RWPE1 (cell line): ENCODE measurements around the gene NEK4.

Experiments used
- CTCF ChIA-PET: fragments of 350-600 bp; sonication (Branson Sonifier 250); formaldehyde crosslinking; extraction: SDS; loops from one replicate; lab custom pipeline; 2021; lab: Yijun Ruan, JAX
- POLR2A ChIA-PET: fragments of 400-600 bp; formaldehyde crosslinking; extraction: SDS; loops from one replicate; lab custom pipeline; 2020; ENCODE audit warnings: antibody characterized with exemption; ENCODE audit not compliant: low non-redundant PET; lab: Yijun Ruan, JAX
- DNase-seq: peaks from one replicate; pipeline ENCODE4 v3.0.0; 2012; ENCODE audit warnings: low spot score
- H3K27ac ChIP-seq: fragments of 450-650 bp; 2 replicates; pipeline ENCODE4 v1.5.1; 2017
- TF ChIP-seq, protein P1 (sequence below): fragments of 450-650 bp; conservative IDR thresholded peaks from 2 replicates; pipeline ENCODE4 v1.5.1; 2017; ENCODE audit warnings: low read depth, mild to moderate bottlenecking

The NEK4 gene

DNA sequence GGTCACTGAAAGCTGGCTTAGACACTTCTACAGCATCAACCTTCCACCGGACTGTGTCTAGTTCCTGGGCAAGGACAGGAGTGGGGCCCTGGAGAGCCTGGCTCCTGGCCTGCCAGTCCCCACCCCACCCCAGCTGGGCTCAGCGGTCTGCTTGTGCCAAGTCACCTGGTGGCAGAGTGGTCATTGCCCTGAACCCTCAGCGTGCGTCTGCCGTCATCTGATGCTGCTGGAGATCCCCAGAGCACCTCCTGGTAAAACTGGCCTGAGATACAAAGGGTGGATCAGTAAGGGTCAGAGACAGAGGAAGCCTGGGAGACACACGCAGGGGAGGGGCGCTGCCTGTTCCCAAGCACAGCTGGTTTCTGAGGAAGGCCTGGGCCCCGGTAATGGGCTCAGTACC, 43.1 kb upstream of the NEK4 start:
- DNase-seq, result no peak
- H3K27ac ChIP-seq, result no peak overlapping the region
- ChIA-PET POLR2A (no interaction called here), CTCF (no interaction called here)
- TF ChIP-seq, protein P1, sequence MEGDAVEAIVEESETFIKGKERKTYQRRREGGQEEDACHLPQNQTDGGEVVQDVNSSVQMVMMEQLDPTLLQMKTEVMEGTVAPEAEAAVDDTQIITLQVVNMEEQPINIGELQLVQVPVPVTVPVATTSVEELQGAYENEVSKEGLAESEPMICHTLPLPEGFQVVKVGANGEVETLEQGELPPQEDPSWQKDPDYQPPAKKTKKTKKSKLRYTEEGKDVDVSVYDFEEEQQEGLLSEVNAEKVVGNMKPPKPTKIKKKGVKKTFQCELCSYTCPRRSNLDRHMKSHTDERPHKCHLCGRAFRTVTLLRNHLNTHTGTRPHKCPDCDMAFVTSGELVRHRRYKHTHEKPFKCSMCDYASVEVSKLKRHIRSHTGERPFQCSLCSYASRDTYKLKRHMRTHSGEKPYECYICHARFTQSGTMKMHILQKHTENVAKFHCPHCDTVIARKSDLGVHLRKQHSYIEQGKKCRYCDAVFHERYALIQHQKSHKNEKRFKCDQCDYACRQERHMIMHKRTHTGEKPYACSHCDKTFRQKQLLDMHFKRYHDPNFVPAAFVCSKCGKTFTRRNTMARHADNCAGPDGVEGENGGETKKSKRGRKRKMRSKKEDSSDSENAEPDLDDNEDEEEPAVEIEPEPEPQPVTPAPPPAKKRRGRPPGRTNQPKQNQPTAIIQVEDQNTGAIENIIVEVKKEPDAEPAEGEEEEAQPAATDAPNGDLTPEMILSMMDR, result no peak

DNA sequence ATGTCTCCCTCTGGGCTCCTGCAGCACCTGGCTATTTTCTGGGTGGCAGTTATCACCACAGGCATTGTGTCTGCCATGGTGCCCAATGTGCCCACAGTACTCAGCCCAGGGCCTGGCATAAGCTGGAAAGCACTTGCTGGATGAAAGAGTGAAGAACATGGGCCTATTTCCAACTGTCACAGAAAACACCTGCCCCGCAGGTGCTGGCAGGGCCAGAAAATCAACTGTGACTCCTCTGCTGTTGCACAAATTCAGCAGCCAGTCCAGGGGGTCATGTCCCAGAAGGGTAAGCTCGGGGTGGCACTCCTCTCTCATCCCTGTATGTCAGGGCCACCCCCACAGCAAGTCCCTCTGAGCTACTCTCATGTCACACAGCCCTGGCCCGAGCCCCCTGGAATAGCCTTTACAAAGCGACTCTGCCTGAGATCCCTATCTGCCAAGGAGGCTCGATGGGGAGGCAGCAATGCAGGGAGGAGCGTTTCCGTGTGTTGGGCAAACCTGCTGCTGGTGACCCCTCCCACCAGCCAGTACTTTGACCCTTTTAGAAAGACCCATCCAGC, 40.8 kb upstream of the NEK4 start:
- TF ChIP-seq, protein P1, result no peak
- ChIA-PET CTCF (no interaction called here), POLR2A (no interaction called here)
- no peak overlapping the region for H3K27ac ChIP-seq
- DNase-seq, result no peak

DNA sequence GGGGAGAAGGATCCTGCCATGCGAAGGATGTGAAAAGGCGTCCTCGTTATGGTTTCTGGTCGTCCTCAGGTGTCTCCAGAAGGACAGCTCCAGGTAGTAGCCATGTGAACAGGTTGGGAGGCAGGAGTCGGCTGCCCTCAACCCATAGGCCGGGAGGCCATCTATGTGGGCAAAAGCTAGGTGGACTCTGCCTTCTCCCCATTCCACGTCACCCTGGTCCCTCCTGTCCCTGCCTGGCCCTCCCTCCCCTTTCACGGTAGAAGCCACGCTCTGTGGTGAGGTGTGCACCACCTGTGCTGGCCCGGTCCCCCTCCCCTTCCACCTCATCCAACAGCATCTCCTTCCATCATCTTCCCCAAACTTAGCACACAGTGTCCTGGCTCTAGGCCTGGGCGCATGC, 40.2 kb upstream of the NEK4 start:
- CTCF ChIA-PET, result no interaction called here
- DNase-seq, result no peak
- TF ChIP-seq, protein P1, result no peak
- POLR2A ChIA-PET, result no interaction called here
- no peak overlapping the region for H3K27ac ChIP-seq

DNA sequence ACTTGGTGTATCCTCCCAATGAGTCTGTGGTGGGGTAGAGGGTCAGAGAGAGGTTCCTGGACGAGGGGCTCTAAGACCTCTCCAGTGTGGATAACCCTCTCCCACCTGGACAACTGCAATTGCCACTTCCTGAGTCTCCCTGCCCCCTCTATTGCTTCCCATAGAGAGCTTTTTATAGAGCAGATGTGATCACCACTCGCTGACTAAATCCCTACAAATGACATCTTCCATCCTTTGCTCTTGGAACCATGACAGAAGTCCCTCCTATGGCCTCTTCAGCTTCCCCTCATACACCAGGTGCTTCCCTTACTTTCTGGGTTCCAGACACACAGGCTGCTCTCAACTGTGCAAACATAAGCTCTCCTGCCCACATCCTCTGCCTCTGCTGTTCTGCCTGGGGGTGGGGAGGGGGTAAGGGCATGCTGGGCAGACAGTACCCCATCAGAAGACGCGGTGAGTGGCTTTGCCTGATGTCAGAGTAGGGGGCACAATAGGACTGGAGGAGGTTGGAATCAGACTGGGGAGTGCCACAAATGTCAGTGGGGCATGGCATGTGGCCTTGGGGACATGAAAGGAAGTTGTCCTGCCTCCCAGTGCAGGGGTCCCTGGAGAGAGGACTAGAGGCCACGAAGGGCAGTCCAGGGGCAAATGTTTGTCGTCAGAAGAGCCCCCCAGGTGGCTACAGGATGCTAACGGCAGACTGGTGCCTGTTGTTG, 39.1 kb upstream of the NEK4 start:
- ChIA-PET POLR2A (no interaction called here), CTCF (no interaction called here)
- TF ChIP-seq, protein P1, result no peak
- no peak for DNase-seq
- H3K27ac ChIP-seq, result no peak overlapping the region

DNA sequence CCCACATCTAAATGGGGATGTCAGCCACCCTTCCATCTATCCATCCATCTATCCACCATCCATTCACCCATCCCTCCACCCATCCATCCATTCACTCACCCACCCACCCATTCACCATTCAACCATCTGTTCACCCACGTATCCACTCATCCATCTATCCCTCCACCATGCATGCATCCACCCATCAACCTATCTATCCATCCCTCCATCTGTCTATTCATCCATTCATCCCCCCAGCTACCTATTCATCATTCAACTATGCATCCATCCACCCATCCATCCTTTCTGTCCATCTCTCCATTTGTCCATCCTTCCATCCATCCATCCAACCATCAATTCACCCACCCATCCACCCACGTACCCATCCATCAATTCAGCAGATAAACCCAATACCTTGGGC, 38.4 kb upstream of the NEK4 start:
- ChIA-PET POLR2A (no interaction called here), CTCF (interaction anchor here (0.6 kb wide), 1 partner anchor 249 kb away, joined by 3 read pairs; no protein-coding TSS in a partner anchor)
- no peak for DNase-seq
- H3K27ac ChIP-seq, result no peak overlapping the region
- TF ChIP-seq, protein P1, result no peak

DNA sequence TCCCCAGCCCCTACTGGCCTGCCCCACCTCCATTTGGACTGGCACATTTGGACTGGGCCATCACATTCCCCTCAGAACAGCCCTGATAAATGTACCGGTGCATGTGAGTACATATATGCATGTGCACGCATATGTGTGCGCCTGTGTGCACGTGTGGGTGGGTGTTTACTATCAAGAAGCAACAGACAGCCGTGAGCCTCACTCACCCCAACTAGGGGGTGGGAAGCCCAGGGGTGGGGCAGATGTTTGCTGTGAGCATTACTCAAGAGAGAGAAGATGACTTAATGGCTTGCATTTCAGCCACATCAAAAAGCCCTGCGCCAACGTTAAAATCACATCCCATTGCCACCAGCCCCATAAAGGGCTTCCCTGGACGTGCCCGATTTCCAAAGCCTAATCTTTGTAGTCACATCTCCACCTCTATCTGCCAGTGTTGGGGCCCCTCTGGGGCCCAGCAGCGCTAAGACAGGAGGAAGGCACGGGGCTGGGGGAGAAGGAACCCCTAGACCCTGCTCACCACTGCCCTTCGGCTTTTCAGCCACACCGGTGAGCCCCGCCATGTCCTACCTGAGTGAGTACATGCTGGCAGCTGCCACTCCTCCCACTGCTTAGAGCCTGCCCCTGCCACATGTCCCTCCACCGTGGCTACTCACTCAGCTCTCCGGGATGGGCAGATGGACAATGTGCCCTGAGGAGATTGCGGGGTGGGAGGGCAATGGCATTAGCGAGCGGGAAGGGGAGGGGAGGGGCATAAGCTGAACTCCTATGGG, 34.7 kb upstream of the NEK4 start:
- TF ChIP-seq, protein P1, result no peak
- CTCF ChIA-PET, result interaction anchor here (0.7 kb wide), 1 partner anchor 64 kb away, joined by 4 read pairs; no protein-coding TSS in a partner anchor
- DNase-seq, result no peak
- no peak overlapping the region for H3K27ac ChIP-seq
- POLR2A ChIA-PET, result no interaction called here
